Thyroid gland (tissue), 4 donors: ENCODE data around the gene SARNP.

Source experiments
- POLR2A ChIP-seq, 2 donors: fragments of 450-650 bp; IDR thresholded peaks; one replicate each; pipeline ENCODE4 v1.6.1; 2017; ENCODE audit warnings: antibody characterized with exemption in 2 of 2, mild to moderate bottlenecking in 2 of 2, moderate library complexity in 1 of 2
- TF ChIP-seq, protein P1 (sequence below), 6 experiments: fragments of 200-600 bp in 3 of 6; fragments of 450-650 bp in 3 of 6; sonication (generic) in 3 of 6; IDR thresholded peaks; one replicate each; pipeline ENCODE4 v1.5.1; 2016 to 2019; ENCODE audit warnings: antibody characterized with exemption in 6 of 6, mild to moderate bottlenecking in 2 of 6, inconsistent platforms in 1 of 6, moderate library complexity in 1 of 6

DNA sequence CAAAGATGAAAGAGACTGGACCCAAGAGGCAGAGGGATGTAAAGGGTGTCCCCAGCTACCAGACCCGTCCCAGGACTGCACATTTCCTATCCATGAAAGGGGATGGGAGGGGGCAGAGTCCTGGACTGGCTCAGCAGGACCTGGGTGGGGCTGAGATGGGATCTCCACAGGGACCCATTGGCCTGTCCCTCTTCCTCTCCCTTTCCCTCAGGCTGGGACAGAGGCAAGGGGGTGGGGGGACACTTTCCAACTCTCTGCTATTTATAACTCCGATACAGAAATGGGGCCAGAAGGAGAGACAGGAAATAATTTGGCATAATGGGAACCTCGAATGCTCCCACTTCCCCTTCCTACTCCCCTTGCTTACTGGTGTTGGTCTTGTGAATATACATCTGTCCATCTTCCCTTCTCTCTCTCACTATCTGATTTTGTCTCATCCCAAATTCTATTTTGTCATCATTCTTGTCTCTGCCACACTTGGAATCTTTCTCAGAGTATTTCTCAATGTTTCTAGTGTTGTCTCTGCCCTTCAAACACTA lies 108.8 kb downstream of the SARNP start:
- TF ChIP-seq, protein P1, sequence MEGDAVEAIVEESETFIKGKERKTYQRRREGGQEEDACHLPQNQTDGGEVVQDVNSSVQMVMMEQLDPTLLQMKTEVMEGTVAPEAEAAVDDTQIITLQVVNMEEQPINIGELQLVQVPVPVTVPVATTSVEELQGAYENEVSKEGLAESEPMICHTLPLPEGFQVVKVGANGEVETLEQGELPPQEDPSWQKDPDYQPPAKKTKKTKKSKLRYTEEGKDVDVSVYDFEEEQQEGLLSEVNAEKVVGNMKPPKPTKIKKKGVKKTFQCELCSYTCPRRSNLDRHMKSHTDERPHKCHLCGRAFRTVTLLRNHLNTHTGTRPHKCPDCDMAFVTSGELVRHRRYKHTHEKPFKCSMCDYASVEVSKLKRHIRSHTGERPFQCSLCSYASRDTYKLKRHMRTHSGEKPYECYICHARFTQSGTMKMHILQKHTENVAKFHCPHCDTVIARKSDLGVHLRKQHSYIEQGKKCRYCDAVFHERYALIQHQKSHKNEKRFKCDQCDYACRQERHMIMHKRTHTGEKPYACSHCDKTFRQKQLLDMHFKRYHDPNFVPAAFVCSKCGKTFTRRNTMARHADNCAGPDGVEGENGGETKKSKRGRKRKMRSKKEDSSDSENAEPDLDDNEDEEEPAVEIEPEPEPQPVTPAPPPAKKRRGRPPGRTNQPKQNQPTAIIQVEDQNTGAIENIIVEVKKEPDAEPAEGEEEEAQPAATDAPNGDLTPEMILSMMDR (IDR thresholded peaks at IDR 0.05): no peak
- TF ChIP-seq POLR2A (IDR thresholded peaks at IDR 0.05): no peak
